Activated CD8-positive, alpha-beta memory T cell treated with anti-CD3 and anti-CD28 coated beads, Interleukin-2, amount 50 U/mL, for 24 hours (primary cell): ENCODE data around the gene TTC9C.
A peak's percentile ranks its signal among the peaks of the same experiment; 100 is the strongest.
"Not testable (repeated sequence)": the region's sequence is repeated elsewhere in the genome, so short reads cannot be mapped to it uniquely, and the experiment has no call there.

ENCODE experiments used
- DNase-seq: peaks from one replicate; pipeline ENCODE4 v3.0.0-alpha.2; 2020; ENCODE audit errors: extremely low read depth

TTC9C gene, protein sequence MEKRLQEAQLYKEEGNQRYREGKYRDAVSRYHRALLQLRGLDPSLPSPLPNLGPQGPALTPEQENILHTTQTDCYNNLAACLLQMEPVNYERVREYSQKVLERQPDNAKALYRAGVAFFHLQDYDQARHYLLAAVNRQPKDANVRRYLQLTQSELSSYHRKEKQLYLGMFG

DNA sequence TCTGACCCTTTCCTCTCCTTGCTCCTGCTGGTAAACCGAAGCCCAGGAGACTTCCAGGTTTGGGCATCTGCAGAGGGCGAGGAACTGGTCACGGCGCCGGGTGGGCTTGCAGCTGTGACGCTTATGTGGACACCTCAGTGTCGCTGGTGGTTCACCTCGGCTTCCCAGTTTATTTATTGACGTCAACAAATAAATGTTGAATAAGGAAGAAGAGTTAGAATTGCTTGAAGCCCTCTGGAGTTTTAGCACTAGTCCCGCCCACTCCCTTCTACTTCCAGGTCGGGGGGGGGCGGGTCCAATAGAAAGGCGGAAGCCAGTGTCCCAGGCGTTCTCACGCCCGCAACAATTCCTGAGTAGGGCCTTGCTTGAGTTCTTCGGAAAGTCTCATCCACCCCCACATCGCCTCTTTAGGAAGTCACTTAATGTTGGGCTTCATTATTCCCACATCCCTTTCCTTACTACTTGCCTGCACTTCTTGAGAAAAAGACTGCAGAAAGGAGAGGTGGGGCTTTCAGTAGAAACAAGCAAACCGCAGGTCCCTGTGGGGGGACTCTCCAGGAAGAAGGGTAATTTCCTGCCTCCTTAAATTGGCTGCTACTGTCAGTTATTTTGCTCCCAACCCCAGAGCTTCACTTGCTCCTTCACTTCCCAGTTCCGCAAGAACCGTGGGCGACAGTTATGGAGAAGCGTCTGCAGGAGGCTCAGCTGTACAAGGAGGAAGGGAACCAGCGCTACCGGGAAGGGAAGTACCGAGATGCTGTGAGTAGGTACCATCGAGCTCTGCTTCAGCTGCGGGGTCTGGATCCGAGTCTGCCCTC is at the start of gene TTC9C:
Gene TTC9C (plus strand): TSS at position 316 of the 818 bp plus-strand sequence. CDS start 363 bp downstream, at position 679.
- DNase-seq: peak; percentile 68

DNA sequence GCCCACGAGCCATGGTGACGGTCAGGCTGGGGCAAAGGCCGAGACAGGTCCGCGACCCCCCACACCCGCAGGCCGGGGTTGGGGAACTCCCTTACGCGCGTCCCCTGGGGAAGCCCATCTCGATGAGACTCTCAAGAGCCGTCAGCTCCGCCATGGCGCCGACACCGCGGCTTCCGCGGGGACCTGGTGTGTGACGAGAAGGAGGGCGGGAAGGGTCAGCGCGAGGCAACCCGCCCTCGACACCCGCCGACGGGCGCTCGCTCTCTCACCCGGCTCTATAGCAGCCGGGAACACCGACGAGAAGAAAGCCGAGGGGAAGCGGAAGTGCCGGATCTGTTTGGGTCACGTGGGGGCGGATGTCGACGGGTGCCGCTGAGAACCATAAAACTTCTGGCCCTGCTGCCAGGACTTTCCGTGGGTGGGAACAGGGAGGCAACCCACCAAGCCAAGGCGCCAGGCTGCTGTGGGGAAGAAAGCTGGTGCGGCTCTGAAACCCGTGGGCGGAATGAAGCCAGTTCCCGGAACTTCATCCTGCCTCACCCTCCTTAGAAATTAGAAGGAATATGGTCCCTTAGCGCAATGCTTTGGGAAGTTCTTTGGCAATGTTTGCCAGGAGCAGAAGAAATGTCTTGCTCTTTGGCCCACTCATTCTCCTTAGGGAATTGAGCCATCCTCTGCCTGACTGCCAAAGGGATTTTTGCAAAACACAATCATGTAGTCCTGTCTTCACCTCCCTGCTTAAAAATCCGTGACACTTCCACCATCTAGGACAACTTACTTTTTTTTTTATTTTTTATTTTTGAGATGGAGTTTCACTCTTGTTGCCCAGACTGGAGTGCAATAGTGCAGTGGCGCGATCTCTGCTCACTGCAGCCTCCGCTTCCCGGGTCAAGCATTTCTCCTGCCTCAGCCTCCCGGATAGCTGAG is 49.3 kb upstream of the TTC9C start, which contains the start of gene UBXN1:
Gene UBXN1 (minus strand): TSS at position 304 of the 927 bp plus-strand sequence. CDS start 150 bp downstream, at position 154.
- peak; percentile 77 for DNase-seq

DNA sequence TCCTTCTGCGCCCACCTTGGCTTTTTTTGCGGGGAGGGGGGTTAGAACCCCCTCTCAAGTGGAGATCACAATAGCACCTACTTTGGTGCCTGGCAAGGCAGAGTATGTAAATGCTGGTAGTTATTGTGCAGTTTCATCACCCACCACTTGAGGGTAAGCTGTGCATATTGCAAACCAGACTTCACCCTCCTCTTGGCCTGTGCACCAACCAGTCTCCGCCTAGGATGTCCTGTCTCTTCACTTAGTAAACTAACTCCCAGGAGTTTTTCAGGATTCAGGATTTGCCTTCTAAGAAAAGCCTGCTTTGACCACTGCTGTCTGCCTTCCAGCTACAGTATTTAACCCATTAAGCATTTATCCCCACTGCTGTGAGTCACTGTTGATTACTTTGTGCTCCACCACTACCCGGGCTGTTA is 47.5 kb upstream of the TTC9C start:
- no peak for DNase-seq

DNA sequence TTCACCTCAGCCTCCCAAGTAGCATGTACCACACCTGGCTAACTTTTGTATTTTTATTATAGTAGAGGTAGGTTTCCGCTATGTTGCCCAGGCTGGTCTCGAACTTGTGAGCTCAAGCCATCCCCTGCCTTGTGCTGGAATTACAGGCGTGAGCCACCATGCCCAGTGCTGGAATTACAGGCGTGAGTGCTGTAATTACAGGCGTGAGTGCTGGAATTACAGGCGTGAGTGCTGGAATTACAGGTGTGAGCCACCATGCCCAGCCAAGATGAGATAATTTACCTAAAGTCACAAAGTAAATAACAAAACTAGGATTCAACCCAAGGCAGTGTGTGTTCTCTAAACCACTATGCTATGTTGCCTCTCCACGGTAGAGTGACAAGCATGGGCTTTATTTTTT is 45.8 kb upstream of the TTC9C start:
- no peak for DNase-seq

DNA sequence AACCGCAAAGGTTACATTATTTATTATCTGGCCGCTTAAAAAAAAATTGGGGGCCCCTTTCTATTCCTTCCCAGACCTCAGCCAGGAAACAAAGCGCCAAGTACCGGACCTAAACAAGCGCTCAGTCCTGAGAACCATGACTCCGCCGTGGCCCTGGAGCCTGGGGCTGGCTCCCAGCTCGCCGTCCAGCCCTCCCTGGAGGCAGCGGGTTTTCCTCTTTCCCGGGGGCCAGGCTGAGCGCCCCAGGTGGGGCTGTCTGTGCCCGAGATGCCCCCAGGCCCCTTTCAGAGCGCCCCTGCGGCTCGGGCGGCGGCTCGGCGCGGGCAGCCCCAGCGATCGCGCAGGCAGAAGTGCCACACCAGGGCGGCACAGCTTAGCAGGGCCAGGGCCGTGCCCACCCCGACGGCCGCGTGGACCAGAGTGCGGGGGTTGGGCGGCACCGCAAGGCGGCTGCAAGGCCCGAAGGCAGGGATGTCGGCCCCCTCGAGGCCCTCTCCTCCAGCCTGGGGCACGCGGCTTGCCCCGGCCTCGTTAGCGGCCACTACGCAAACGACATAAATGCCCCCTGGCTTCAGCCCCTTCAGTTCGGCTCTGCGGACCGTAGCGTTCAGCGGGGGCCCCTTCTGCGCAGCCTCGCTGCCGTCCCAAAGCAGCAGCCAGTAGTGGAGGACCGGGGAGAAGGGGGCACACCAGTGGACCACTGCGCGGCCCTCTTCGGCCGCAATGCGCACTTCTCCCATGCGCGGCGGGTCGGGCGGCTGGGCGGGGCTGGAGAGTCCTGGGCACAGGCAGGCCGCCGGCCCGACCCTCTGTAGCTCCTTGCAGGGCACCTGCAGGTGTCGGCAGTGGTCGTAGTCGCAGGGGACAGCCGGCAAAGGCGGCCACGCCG is 40.5 kb upstream of the TTC9C start:
- DNase-seq: no peak

DNA sequence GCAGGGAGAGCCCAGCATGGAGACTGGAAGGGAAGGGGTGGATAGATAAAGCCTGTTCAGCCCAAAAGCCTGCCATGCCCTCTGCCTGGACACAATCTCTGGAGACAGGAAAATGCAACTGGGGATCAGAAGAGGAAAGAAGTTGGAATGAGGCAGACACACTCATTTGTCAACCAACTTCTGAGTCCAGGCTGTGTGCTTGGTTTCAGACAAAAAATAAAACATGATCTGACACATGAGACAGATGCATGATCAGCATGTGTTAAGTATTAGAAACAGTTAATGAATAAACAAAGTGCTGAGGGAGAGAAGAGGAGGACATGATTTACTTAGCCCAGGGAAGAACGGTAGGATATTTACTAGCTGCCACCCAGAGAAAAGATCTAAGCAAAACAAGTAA is 39.8 kb upstream of the TTC9C start:
- no peak for DNase-seq

DNA sequence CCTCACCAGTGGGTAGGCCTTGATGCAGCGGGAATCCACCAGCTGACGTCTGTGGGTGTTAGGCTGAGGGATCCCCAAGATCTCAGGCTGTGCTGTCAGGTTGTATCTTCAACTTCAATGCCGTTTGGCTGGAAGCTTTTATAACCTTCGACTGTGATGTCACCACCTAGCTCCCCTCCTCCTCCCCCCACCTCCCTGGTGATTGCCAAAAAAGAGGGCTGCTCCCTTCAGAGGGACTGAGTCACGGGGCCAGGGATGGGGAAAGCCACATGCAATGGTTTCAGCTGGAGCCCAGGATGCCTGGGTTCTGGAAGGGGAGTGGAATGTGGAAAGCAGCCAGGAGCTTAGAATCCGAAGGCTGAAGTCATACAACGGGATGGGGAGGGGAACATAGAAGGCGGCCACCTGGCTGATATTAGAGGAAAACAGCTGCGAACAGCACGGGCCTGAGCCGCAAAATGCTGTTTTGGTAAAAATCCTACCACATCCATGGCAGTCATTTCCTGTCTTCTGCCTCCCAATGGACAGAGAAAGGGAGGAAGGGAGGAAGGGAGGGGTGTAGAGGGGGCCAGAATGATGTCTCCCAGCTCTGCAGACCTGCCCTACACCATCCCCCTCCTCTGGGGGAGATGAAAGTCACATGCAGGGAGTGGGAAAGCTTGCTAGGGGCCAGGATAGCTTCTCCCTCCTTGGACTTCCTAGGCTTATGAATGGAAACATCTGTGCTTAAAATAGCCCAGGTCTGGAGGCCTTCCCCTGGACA is 38.7 kb upstream of the TTC9C start, which contains the start of gene LRRN4CL:
Gene LRRN4CL (minus strand): TSS at position 110 of the 763 bp plus-strand sequence. CDS start 1,022 bp downstream, outside the sequence.
- DNase-seq: no peak

DNA sequence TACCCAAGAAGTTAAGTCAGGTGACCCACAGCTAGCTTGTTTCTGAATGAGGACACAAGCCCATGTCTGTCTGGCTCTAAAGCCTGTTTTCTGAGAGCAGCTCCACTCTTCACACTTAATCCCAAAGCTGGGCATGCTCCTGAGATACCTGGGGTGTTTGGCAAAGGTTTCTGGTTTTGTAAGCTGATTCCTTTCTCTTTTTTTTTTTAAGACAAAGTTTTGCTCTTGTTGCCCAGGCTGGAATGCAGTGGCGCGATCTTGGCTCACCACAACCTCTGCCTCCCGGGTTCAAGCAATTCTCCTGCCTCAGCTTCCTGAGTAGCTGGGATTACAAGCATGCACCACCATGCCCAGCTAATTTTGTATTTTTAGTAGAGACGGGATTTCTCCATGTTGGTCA is 34.7 kb upstream of the TTC9C start:
- not testable (repeated sequence) for DNase-seq

DNA sequence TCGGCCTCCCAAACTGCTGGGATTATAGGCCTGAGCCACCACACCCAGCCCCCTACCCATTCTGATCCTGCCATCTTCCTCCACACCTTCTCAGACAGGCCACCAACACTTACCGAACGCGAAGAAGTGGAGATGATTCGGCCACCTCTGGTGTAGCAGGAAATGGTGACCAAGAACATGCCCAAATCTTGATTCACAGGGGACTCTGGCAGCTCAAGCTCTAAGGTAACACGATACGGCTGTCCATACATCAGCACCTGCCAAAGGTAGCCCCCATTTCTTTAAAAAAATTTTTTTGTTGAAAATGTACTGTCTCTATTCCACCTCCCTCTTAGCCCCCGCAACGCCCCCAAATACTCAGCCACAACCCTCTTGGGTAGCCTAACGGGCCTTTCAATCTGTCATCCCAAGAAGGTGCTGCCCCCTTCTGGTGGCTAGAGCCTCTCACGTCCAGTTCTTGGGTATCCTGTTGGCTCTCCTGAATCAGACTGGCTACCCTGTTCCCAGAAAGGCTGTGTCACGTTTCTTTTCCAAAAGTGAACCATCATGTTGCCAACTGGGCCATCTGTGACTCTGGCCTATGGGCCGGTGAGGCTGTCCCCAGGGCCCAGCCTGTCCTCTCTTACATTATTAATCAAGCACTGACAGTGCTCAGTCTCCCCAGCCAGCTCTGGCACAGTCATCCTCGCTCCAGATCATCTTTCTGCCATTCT is 33.7 kb upstream of the TTC9C start:
- DNase-seq: no peak

DNA sequence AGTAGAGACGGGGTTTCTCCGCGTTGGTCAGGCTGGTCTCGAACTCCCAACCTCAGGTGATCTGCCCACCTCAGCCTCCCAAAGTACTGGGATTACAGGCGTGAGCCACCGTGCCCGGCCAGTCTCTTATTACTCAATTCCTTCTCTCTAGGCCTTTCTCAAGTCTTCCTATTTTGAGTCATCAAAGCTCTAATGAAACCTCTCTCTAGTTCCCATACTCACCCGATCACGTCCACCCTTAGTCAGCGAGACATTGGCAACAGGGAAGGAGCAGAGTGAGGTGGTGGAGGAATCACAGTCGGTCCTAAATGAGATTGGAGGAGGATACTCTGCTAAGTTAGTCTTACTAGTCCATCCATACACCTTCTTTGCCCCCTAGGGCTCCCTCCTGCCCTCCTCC is 26.0 kb upstream of the TTC9C start:
- DNase-seq: no peak

DNA sequence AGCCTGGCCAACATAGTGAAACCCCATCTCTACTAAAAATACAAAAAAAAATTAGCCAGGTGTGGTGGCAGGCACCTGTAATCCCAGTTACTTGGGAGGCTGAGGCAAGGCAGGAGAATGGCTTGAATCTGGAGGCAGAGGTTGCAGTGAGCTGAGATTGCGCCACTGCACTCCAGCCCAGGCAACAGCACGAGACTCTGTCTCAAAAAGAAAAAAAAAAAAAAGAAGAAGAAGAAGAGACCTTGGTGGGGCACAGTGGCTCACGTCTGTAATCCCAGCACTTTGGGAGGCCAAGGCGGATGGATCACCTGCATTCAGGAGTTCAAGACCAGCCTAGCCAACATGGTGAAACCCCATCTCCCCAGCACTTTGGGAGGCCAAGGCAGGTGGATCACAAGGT is 24.4 kb upstream of the TTC9C start:
- DNase-seq: not testable (repeated sequence)

DNA sequence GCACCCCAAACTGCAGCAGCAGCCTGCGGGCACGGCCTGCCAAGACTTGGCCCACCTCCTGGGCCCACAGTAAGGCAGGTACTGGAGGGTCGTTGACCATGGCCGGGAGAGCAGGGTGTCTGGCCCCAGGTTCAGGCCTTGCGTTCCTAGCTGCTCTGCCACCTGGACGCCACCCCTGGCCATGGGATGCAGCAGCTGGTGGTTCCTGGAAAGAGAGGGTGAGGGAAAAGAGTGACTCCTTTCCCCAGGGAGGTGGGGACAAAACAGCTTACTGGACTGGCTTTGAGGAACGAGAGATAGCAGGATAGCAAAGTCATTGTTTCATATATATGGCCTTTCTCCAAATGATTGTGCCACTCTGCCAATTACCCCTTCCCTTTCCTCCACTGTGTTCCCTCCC is 22.9 kb upstream of the TTC9C start:
- no peak for DNase-seq

DNA sequence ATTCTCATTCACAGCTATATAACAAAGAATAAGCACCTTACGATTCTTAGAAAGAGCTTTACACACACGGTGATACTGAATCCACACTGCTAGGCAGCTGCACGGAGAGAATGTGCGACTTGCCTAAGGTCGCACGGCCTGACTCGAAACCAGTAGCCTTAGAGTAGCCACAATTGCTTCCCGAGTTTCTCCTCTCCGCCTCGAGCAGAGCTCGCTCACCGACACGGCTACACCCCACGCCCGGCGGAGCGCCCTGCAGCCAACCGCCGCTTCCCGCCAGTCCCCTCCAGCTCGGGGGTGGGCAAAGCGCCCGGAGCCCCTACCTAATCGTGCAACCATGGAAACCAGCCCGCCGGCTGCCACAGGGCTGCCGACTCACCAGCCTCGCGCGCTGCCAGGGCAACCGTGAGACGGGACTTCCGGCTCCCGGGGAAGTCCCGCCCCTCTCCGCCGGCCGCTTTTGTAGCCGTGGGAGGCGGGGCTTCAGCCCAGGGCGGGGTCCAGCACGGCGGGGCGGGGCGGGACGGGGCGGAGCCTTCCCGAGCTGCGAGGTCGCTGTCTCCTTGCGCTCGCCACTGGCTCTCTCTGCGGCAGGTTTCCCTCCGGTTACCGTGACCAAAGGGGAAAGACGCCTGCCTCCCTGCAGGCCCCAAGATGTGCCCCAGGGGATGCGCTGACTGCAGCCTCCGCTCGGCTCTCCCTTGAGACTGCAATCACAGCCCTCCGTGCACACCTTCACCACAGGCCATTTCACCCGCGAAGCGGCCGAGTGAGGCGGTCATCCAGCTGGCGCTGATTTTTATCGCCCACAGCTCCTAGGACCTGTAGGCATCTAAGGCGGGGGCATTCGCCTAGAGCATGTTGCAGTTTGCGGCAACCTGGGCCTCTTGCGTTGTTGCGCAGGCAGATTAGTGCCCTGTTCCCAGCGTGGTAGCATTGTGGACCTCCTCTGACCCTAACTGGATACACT is 22.1 kb upstream of the TTC9C start:
- DNase-seq: peak; percentile 70

DNA sequence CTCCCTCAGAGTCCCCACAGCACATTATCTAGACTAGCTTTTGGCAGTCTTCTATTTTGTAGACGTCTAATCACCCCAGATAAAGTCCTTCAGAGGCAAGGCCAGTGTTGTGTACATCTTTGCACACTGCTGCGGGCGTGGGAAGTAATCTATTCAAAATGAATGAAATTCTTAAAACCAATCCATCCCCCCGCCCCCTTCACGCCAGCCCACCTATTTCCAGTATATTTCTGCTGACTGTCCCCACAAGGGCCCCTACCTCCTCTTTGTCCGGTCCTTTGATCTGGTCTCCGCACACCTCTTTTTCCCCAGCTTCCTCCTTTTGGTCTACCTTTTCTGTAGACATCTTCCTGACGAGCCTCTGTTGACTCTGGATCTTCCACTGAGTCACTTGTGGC is 21.4 kb upstream of the TTC9C start:
- no peak for DNase-seq

DNA sequence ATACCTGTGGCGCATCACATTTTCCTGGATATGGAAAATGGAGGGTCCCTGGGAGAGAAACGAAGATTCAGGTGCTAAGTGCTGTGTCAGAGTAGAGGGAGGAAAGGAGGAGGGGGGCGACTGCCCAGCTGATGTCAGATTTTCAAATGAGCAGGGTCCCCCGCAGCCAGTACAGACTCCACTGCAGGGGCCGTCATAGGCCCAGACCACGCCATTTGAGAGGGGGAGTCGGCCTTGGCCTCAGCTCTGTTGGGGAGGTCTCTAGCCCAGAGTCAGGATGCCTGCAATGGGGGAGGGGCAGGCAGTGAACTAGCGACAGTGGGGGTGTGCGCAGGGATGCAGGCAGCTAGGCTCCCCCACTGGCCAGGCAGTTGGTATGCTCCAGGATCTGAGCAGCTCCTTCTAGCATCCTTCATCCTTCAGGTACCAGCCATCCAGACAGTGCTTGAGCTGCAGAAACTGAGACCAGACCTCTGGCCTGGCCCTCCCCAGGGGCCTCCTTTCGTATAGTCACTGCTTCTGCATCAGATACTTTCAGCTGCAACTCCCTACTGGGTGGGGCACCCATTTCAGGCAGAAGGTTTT is 20.9 kb upstream of the TTC9C start, which contains the start of the genes BSCL2 and GNG3:
Gene BSCL2 (minus strand): TSS at position 148 of the 585 bp plus-strand sequence. CDS start 229 bp downstream, outside the sequence.
Gene GNG3 (plus strand): TSS at position 400 of the 585 bp plus-strand sequence. CDS start 620 bp downstream, outside the sequence.
- no peak for DNase-seq

DNA sequence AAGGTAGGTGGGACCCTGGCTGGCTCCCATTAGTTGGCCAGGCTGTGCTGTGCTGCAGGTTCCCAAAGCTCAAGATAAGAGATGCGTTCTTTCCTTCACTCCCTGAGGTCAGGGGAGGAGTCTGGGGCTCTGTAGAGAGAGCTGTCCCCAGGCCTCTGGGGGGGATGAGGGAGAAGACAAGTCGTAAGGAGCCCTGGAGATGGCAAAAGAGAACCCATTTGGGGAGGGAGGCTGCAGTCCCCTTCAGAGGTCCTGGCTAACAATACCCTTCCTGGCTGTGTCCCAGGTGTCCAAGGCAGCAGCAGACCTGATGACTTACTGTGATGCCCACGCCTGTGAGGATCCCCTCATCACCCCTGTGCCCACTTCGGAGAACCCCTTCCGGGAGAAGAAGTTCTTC is 19.9 kb upstream of the TTC9C start:
- no peak for DNase-seq

DNA sequence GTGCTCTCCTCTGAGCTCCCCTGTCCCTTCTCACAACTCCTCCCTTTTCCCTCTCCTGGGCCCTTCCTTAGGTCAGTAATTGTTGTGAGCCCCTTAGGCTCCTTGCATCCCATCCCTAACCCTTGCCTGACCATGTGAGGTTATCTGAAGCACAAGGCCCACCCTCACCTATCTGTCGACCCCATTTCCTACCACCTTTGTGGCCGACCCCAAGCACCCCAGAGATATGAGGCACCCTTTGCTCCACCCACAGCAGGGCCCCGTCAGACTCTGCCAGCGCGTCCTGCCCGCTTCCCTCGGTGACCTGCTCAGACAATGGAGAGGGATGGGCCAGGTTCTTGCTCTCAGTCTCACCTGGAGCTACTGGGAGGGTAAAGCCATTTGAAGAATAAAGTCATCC is 19.5 kb upstream of the TTC9C start:
- no peak for DNase-seq
